ENCODE results near the gene NPB.

NPB gene

GRCh38 chr17:81923302-81924260 lies 21.5 kb downstream of the NPB start:
- TF ChIP-seq POLR2AphosphoS5 (IDR thresholded peaks at IDR 0.05; ENCODE audit: low read depth, low read length) (no peak), SIN3A (IDR thresholded peaks at IDR 0.05; ENCODE audit: borderline replicate concordance, insufficient read depth, low read length) (no peak), FOXP2 (optimal IDR thresholded peaks at IDR 0.05; ENCODE audit: borderline replicate concordance, extremely low read depth, extremely low read length, insufficient read depth) (no peak), REST (IDR thresholded peaks at IDR 0.05; ENCODE audit: insufficient read depth in 1 of 2, low read depth in 2 of 2, low read length in 2 of 2) (no peak), TAF1 (IDR thresholded peaks at IDR 0.05; ENCODE audit: borderline replicate concordance, insufficient read depth, low read length) (no peak)

GRCh38 chr17:81924557-81925532 lies 22.8 kb downstream of the NPB start:
- TF ChIP-seq TAF1 (IDR thresholded peaks at IDR 0.05; ENCODE audit: borderline replicate concordance, insufficient read depth, low read length) (no peak), POLR2AphosphoS5 (IDR thresholded peaks at IDR 0.05; ENCODE audit: low read depth, low read length) (no peak), FOXP2 (optimal IDR thresholded peaks at IDR 0.05; ENCODE audit: borderline replicate concordance, extremely low read depth, extremely low read length, insufficient read depth) (no peak), REST (IDR thresholded peaks at IDR 0.05; ENCODE audit: insufficient read depth in 1 of 2, low read depth in 2 of 2, low read length in 2 of 2) (no peak), SIN3A (IDR thresholded peaks at IDR 0.05; ENCODE audit: borderline replicate concordance, insufficient read depth, low read length) (no peak)

GRCh38 chr17:81925860-81926450 lies 23.9 kb downstream of the NPB start:
- TF ChIP-seq SIN3A (IDR thresholded peaks at IDR 0.05; ENCODE audit: borderline replicate concordance, insufficient read depth, low read length), result no peak
- TF ChIP-seq FOXP2 (optimal IDR thresholded peaks at IDR 0.05; ENCODE audit: borderline replicate concordance, extremely low read depth, extremely low read length, insufficient read depth), result no peak
- TF ChIP-seq REST (IDR thresholded peaks at IDR 0.05; ENCODE audit: insufficient read depth in 1 of 2, low read depth in 2 of 2, low read length in 2 of 2), result no peak
- TF ChIP-seq POLR2AphosphoS5 (IDR thresholded peaks at IDR 0.05; ENCODE audit: low read depth, low read length), result no peak
- TF ChIP-seq TAF1 (IDR thresholded peaks at IDR 0.05; ENCODE audit: borderline replicate concordance, insufficient read depth, low read length), result no peak

GRCh38 chr17:81926451-81927151 lies 24.6 kb downstream of the NPB start:
- TF ChIP-seq FOXP2 (optimal IDR thresholded peaks at IDR 0.05; ENCODE audit: borderline replicate concordance, extremely low read depth, extremely low read length, insufficient read depth) (no peak), REST (IDR thresholded peaks at IDR 0.05; ENCODE audit: insufficient read depth in 1 of 2, low read depth in 2 of 2, low read length in 2 of 2) (no peak), SIN3A (IDR thresholded peaks at IDR 0.05; ENCODE audit: borderline replicate concordance, insufficient read depth, low read length) (peak; percentile 63; the same call in 1 of the 2 replicates), POLR2AphosphoS5 (IDR thresholded peaks at IDR 0.05; ENCODE audit: low read depth, low read length) (peak; percentile 72; the same call in 1 of the 2 replicates), TAF1 (IDR thresholded peaks at IDR 0.05; ENCODE audit: borderline replicate concordance, insufficient read depth, low read length) (no peak)
